Measurements from ENCODE around the gene NKX2-4.

The NKX2-4 gene

DNA sequence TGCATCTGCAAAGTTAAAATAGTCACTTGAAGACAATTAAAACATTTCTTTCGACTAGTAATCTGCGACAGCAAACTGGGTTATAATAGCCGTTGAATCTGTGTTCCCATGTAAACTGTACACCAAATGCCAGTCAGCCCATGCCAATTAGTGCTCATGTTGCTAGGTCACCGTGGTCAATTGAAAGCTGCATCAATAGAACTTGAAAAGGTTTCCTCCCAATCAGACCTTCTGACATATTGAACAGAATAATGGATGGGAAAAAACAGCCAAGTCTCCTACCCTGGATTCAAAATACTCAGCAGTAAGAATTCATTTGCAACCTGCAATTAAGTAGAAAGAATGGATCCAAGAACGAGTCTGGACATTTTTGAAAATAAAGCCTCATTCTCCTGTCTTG is 11.2 kb downstream of the NKX2-4 start:
- no peak for DNase-seq (ENCODE audit: low read depth)
- TF ChIP-seq, protein P1, sequence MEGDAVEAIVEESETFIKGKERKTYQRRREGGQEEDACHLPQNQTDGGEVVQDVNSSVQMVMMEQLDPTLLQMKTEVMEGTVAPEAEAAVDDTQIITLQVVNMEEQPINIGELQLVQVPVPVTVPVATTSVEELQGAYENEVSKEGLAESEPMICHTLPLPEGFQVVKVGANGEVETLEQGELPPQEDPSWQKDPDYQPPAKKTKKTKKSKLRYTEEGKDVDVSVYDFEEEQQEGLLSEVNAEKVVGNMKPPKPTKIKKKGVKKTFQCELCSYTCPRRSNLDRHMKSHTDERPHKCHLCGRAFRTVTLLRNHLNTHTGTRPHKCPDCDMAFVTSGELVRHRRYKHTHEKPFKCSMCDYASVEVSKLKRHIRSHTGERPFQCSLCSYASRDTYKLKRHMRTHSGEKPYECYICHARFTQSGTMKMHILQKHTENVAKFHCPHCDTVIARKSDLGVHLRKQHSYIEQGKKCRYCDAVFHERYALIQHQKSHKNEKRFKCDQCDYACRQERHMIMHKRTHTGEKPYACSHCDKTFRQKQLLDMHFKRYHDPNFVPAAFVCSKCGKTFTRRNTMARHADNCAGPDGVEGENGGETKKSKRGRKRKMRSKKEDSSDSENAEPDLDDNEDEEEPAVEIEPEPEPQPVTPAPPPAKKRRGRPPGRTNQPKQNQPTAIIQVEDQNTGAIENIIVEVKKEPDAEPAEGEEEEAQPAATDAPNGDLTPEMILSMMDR (conservative IDR thresholded peaks at IDR 0.05; ENCODE audit: low read depth, low read length), result no peak
- H3K4me3 ChIP-seq (ENCODE audit: low read length), result no peak overlapping the region

DNA sequence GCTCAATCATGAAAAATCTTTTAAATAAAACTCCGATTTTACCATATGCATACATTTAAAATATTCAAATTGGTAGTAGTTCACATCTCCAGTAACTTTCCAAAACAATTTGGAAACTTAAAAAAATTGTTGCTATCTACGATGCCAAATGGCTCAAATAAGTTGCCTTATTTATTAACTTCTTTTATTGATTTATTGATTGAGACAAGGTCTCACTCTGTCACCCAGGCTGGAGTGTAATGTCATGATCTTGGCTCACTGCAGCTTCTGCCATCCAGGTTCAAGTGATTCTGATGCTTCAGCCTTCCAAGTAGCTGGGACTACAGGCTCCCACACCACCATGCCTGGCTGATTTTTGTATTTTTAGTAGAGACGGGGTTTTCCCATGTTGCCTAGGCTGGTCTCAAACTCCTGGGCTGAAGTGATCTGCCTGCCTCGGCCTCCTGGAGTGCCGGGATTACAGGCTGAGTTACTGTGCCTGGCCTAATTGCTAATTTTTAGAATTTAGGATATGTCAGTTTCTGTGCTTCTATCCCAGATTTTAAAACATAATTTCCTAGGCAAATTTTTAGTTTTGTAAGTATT is 12.9 kb downstream of the NKX2-4 start:
- DNase-seq (ENCODE audit: low read depth), result no peak
- H3K4me3 ChIP-seq (ENCODE audit: low read length), result no peak overlapping the region
- TF ChIP-seq, protein P1 (conservative IDR thresholded peaks at IDR 0.05; ENCODE audit: low read depth, low read length), result no peak

DNA sequence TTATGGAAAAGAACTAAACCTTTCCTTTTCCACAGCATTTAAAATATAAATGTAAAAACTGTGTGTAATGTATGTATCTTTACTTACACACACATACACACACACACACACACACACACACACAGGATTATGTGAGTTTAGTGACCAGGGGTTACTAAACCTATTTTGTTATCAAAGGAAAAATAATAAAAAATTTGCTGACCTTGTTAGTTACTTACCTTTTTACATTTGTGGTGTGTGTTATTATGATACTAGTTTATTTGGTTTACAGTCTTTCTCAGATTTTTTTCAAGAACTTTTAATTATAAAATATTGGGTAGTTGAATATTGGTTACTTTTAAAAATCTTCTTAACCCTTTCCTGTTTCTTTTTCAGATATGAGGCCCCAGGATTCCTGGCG is 15.7 kb downstream of the NKX2-4 start:
- H3K4me3 ChIP-seq (ENCODE audit: low read length), result no peak overlapping the region
- TF ChIP-seq, protein P1 (conservative IDR thresholded peaks at IDR 0.05; ENCODE audit: low read depth, low read length), result no peak
- no peak for DNase-seq (ENCODE audit: low read depth)

DNA sequence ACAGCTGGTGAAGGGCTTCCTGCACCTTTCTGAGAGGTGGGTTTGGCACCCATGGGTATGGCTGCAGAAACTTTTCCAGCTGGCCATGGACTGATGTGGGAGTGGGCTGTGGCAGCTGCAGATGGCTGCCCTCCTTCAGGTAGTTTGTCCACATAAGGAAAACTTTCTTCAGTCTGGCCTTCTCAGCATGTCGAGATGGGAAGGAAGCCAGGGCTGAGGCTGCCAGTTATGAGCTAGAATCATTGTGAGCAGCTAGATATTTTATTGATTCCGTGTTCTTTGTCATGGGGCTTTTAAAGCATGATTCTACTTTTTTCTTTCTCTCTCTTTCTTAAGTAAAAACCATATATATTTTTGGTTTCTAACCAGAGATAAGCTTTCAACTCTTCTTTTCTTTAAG is 16.6 kb downstream of the NKX2-4 start:
- TF ChIP-seq, protein P1 (conservative IDR thresholded peaks at IDR 0.05; ENCODE audit: low read depth, low read length), result no peak
- DNase-seq (ENCODE audit: low read depth), result no peak
- no peak overlapping the region for H3K4me3 ChIP-seq (ENCODE audit: low read length)

DNA sequence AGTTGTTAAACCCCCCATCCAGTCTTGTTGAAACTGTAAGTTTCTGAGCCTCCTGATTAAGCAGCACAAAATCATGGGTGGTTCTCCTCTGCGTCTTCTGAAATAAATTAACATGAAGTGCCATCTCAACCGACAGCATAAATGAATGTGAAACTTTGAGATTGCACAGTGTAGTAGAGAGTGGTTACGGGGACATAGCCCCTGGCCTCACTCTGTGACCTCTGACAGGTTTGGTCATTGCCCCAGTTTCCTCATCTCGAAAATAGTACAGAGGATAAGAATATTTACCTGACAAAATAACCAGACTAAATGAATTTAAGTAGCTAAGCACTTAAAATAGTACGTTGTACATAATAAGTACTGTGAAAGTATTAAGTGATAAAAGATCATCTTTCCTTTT is 19.1 kb downstream of the NKX2-4 start:
- no peak for DNase-seq (ENCODE audit: low read depth)
- TF ChIP-seq, protein P1 (conservative IDR thresholded peaks at IDR 0.05; ENCODE audit: low read depth, low read length), result no peak
- H3K4me3 ChIP-seq (ENCODE audit: low read length), result no peak overlapping the region

DNA sequence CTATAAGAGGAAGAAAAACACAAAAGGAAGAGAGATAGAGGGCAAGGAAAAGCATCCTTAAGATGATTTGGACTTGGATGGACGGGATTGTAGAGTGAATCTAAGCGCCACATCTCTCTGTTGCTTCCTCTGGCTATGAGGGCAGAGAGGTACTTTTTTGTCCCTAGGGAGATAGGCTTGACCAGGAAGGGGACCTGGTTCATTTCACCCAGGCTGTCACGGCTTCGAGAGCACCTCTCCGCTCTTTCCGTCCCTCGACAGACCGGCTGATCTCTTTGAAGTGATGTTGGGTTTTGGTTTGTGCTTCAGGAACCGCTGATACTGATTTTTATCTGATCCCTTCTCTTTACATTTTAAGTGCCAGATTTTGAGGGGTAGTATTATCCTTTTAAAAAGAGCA is 19.6 kb downstream of the NKX2-4 start:
- DNase-seq (ENCODE audit: low read depth), result no peak
- TF ChIP-seq, protein P1 (conservative IDR thresholded peaks at IDR 0.05; ENCODE audit: low read depth, low read length), result no peak
- H3K4me3 ChIP-seq (ENCODE audit: low read length), result no peak overlapping the region

DNA sequence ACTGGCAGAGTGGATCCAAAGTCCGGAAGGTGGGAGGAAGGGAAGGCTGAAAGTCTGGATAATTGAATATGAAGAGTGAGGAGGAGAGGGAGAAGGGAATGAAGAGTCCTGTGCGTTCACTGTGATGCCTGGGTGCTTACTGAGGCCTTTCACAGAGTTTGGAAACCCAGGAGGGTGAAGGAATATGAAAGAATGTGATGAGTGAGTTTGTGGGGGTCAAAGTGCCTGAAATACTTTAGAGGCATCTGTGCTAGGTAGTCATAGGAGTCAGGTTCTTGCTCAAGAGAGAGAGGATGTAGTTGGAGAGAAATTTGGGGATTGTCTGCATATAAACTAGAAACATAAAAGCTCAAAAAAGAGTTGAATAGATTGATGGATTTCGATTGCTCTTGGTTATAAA is 20.7 kb downstream of the NKX2-4 start:
- H3K4me3 ChIP-seq (ENCODE audit: low read length), result no peak overlapping the region
- no peak for DNase-seq (ENCODE audit: low read depth)
- TF ChIP-seq, protein P1 (conservative IDR thresholded peaks at IDR 0.05; ENCODE audit: low read depth, low read length), result no peak

Measured in retinal pigment epithelial cell (primary cell).